HG03045 (cell line): ENCODE measurements around the gene UBL4A.

Experiments
- ATAC-seq: cut with Tn5 transposase; IDR thresholded peaks from one replicate; pipeline ENCODE4 v1.9.1; 2021; ENCODE audit warnings: mild to moderate bottlenecking, moderate library complexity; ENCODE audit not compliant: unreplicated experiment

Gene UBL4A

GRCh38 chrX:154486396-154487207, at the start of gene UBL4A:
Gene UBL4A, minus strand, starts transcription at chrX:154486615. Its CDS starts 31 bp downstream, at chrX:154486584.
- ATAC-seq = peak; percentile 22

DNA sequence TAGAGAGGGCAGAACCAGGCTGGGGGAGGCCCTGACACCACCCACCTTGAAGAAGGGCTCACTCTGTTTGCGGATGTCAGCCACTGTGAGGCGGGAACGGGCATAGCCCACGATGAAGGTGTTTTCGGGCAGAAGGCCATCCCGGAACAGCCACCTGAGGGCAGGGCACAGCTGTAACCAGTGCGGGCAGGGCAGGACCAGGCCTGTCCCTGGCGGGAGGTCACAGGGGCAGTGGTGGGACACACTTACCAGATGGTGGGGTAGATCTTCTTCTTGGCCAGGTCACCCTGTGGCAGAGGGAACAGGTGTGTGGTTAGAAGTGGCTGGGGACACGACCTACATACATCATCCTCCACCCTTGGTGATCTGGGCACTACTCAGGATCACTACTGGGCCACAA, 49.5 kb upstream of the UBL4A start:
- ATAC-seq = no peak

GRCh38 chrX:154534526-154535322, 48.3 kb upstream of the UBL4A start:
- peak; percentile 88 for ATAC-seq

- ATAC-seq = no peak
These were observed 46.3 kb upstream of the UBL4A start for GRCh38 chrX:154532690-154533089.

DNA sequence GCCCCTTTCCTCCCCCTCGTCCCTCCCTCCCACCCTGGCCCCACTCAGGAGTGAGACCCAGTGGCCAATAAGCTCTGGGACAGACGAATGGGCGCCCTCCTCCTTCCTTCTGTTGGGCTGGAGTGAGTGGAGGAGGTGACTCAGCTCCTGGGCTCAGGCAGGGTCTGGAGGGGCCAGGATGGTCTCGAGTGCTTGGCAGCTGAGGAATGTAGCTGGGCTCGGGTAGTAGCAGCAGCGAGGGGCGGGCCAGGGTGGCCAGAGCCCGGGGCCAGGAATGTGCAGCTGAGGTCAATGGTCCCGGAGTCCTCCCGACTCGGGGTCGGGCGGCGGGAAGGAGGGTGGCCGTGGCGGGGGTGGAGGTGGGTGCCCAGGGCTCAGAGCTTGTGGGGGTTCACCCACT, 45.2 kb upstream of the UBL4A start:
- no peak for ATAC-seq

DNA sequence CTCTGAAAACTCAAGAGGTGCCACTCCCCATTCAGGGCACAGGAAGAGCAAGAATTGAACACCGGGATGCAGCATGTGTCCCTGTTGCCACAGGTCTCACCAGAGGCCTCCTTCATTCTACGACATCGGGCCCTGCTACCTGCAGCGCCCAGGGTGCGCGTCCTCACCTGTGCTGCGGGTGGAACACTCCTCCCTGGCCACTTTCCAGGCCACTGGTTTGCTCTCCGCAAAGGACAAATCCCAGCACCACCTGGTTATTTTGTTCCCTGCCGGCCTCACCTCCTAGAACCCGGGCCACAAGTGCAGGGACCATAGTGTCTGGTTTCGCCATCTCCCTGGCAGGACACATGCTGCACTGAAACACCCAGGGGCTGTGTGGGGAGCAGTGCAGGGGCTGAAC, 43.9 kb upstream of the UBL4A start:
- ATAC-seq = no peak

GRCh38 chrX:154529206-154529612, 42.8 kb upstream of the UBL4A start:
- no peak for ATAC-seq

DNA sequence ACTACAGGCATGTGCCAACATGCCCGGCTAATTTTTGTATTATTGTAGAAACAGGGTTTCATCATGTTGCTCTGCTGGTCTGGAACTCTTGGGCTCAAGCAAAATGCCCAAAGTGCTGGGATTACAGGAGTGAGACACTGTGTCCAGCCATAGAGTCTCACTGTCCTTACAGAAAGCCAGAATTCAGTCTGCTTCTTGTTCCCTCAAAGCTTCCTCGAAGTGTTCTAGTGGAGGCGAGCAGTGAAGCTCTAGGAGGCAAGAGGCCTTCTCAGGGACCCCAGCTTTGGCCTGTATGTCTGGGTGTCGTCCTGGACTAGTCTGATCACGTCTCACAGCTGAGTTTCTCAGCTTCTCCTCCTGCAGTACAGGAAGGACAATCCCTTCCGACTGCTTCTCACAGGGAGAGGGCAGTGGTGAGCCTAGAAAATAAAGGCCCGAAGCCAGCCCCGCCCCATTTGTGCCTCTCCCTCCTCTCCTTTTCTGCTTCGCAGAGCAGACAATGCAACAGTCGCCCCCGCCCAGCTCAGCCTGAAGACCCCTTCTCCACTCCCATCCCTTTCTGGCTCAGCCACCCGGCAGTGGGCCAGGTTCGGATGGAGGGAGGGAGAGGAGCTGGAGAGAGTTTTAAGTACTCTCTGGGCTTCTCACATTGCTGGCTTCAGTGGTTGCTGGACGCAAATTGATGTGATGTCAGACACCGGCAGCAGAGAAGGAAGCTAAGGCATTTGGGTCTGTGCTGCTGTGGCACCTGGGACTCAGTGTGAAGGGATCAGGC, 40.7 kb upstream of the UBL4A start:
- peak; percentile 75 for ATAC-seq

- no peak for ATAC-seq
These were observed 39.4 kb upstream of the UBL4A start for GRCh38 chrX:154525606-154526490.

- ATAC-seq = no peak
These were observed 33.0 kb upstream of the UBL4A start for GRCh38 chrX:154519389-154519788.

DNA sequence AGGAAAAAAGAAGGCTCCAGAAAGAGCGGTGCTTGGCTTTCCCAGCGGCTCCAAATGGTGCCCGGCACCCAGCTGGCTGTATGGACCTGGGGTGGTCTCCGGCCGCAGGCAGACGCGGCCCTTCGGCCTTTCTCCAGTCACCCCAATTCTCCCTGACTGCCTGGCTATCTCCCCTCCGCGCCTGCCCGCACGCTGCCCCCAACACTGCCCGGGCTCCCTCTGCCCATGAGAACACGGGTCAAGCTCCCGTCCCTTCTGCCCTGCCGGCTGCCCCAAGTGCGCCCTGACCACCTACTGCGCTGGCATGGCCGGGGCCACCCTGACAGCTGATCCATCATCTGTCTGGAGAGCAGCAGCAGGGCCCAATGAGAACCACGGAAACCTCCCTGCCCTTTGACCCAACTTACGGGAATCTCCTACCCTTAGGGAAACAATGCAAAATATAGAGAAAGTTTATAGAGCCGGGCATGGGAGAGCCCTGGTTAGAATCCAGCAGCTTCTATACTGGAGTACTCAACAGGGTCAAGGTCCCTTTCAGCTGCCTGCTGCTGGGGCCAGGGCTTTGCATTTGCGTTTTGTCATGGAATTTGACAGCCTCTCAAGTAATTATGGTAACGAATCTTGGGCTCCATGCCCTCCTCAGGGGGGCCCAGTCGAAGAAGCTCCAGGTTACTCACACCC, 30.8 kb upstream of the UBL4A start:
- ATAC-seq = no peak

DNA sequence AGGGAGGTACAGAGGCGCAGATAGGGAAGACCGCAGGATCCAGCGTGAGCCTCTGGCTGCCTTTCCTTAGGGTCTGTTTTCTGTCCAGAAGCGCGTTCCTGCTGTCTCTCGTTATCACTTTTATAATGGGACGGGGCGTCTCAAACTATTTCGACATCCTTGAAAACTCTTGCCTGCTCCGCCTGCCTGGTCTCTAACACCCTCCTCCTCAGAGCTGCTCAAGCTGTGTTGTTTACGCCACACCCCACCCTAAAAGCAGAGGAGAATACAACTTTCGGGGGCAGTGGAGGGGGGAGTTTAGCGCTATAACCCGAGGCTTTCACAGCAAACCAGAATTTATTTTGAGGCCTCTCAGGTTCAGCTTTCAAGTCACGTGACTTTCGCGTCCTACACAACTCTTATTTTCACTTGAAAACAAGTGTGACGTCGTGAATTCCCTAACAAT, 30.3 kb upstream of the UBL4A start:
- no peak for ATAC-seq

- peak; percentile 90 for ATAC-seq
These were observed 29.7 kb upstream of the UBL4A start, which contains the start of gene FAM3A for GRCh38 chrX:154515966-154516655. Gene FAM3A, minus strand, starts transcription at chrX:154516232. Its CDS starts 460 bp downstream, at chrX:154515772.

GRCh38 chrX:154515090-154515965, 28.9 kb upstream of the UBL4A start:
- ATAC-seq = no peak

DNA sequence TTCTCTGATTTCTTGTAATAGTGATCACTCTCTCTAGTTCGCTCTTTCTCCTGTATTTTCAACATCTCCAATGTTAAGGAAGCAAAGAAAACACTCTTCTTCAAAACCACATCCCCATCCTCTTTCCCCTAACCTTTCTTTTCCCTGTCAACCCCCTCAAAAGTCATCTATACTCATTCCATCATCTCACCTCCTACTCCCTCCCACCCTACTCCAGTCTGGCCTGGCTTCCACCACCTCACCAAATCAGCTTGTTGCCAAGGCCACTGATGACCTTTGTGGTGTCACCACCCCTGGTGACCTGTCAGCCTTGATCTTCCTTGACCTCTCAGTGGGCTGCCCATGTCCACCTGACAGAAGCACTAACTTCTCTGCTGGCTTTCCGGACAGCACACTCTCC, 27.3 kb upstream of the UBL4A start:
- no peak for ATAC-seq

DNA sequence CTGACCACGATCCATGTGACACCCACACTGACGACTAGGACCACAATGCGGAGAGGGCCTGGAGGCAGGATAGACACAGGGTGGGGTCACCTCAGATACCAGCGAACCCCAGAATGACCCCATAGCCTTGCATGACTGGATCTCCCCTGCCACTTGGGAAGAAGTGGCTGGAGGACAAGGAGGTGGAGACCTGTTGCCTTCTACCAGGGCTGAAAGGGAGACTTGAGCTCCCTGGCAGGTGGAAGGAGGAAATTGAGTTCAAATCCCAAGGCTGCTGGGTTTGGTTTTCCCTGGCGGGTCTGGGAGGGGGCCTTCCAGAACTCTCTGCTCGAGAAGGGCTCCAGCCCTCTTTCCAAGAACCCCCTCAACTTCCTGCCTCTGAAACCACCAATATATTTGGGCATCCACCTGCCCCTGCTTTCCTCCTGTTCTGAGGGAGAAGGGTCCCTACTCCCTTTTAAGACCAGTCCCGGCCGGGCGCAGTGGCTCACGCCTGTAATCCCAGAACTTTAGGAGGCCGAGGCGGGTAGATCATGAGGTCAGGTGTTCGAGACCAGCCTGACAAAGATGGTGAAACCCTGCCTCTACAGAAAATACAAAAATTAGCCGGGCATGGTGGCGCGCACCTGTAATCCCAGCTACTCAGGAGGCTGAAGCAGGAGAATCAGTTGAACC, 26.6 kb upstream of the UBL4A start:
- ATAC-seq = no peak

- ATAC-seq = no peak
These were observed 25.3 kb upstream of the UBL4A start for GRCh38 chrX:154511761-154512160.
